ENCODE measurements around the gene OLAH.

OLAH gene

GRCh38 chr10:15068802-15069201 lies 25.1 kb downstream of the OLAH start:
- no peak for DNase-seq (ENCODE audit: low read depth in 1 of 2, low spot score in 1 of 2)

GRCh38 chr10:15069230-15069629 lies 25.5 kb downstream of the OLAH start:
- no peak for DNase-seq (ENCODE audit: low read depth in 1 of 2, low spot score in 1 of 2)

GRCh38 chr10:15072358-15072757 lies 28.6 kb downstream of the OLAH start:
- DNase-seq (ENCODE audit: low read depth in 1 of 2, low spot score in 1 of 2) = no peak

DNA sequence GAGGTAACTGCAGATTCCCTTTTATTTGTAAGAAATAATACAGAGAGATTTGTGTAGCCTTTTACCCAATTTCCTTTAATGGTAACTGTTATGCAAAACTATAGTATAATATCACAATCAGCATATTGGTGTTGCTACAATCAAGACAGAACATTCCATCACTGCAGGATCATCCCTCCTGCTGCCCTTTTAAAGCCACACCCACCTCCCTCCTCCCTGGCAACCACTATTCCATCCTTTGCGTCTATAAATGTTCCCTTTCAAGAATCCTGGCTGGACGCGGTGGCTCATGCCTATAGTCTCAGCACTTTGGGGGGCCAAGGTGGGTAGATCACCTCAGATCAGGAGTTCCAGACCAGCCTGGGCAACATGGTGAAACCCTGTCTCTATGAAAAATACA lies 31.7 kb downstream of the OLAH start:
- DNase-seq (ENCODE audit: low read depth in 1 of 2, low spot score in 1 of 2) = no peak

DNA sequence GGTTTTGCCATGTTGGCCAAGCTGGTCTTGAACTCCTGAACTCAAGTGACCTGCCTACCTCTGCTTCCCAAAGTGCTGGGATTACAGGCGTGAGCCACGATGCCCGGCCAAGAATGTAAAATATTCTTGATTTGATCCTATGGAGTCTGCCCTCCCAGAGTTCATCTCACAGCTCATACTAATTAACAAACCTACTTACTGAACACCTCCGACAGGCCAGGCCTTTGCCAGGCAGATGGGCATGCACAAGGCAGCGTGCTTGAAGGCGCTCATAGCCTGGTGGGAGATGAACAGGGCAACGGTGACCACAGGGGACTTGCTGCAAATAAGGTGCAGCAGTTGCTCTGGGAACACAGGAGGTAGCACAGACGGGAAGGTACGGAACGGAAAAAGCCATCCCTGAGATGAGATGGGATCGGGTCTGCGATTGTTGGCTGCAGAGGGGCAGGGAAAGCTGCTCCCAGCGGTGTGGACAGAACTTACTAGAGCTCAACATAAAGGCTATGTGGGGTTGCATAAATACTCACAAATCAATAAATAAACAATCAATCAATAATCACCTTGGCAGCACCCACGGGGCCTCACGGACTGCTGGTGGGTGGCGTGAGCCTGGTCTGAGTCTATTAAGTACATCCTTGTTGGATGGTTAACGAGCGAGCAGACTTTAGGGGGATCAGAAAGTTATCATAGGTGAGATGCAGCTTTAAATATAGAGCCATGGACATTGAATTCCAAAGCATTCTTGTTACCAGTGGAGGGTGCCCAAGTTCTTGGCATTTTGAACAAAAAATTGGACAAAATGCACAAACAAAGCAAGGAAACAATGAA lies 40.1 kb downstream of the OLAH start:
- no peak for DNase-seq (ENCODE audit: low read depth in 1 of 2, low spot score in 1 of 2)

DNA sequence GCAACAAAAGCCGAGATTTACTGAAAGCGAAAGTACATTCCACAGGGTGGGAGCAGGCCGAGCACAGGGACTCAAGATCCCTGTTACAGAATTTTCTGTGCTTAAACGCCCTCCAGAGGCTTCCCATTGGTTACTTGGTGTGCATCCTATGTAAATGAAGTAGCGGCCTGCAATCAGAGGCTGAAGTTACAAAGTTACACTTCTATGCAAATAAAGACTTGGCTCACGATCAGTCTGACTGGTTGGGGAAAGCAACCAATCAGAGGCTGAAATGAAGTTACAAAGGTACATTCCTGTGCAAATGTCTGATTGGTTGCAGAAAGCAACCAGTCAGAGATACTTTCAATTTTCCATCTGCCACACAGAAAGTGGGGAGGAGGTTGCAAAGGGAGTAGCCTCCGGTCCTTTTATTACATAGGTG lies 40.8 kb downstream of the OLAH start:
- no peak for DNase-seq (ENCODE audit: low read depth in 1 of 2, low spot score in 1 of 2)

DNA sequence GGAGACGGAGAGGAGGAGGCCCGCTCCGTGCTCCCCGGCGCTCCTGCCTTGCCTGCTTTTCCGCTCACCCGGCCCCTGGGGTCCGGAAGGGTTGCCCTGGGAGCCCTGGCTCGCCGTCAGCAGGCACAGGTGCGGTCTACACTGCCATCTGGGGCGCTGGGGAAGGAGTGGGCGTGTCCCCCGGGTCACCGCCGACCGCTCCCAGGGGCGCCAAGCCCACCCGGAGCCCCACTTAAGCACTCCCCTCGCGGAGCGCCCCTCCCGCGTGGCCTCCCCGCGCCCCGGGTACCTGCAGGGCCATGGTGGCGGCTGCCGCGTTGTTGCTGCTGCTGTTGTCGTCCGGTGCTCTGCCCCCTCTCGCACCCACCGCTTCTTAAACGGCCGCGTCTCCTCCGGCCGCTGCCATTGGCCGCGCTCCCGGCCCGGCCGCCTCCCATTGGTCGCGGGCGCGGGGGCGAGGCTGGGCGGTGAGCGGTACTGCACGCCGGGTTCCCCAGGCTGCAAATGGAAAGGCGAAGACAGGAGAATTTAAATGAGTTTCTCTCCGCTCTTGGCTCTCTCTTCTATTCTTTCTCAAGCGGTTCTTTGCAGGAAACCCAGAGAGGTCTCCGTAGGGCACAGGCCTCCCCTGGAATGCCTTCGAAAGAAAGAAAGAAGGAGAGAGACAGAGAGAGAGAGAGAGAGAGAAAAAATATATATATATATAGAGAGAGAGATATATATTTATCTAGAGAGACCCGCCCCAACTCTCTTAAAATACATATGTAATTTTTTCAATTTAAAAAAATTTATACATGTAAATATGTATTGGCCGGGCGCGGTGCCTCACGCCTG lies 44.9 kb downstream of the OLAH start, which contains the start of gene ACBD7:
ACBD7 (minus strand) TSS at position 349 of the 834 bp plus-strand sequence; CDS start at position 301, 48 bp downstream.
- DNase-seq (ENCODE audit: low read depth in 1 of 2, low spot score in 1 of 2) = peak; percentile 48 to 52

GRCh38 chr10:15091418-15091817 lies 47.7 kb downstream of the OLAH start:
- no peak for DNase-seq (ENCODE audit: low read depth in 1 of 2, low spot score in 1 of 2)

GRCh38 chr10:15092855-15093408 lies 49.2 kb downstream of the OLAH start:
- DNase-seq (ENCODE audit: low read depth in 1 of 2, low spot score in 1 of 2) = no peak

DNA sequence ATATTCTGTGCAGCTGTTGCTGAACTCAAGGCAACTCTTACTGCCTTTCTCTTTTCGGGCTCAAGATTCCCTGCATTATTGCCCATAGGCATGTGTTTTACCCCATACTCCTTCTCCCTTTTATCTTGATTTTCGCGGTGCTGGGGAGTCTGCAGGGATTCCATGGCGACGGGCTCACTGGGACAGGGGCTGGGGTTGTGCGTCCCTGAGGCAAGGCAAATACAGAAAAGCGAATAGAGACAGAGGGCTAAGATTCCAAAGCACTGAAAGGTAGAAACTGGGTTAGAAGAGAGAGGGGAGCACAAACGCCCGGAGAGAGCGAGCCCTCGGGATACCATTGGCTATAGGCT lies 52.9 kb downstream of the OLAH start:
- no peak for DNase-seq (ENCODE audit: low read depth in 1 of 2, low spot score in 1 of 2)

- peak; percentile 95 to 96 for DNase-seq (ENCODE audit: low read depth in 1 of 2, low spot score in 1 of 2)
Measured at GRCh38 chr10:15097011-15097812, 53.5 kb downstream of the OLAH start, which contains the start of gene RPP38. Gene RPP38 (plus strand): TSS chr10:15097355. CDS start chr10:15103315, 5,960 bp downstream.

GRCh38 chr10:15099886-15100285 lies 56.1 kb downstream of the OLAH start:
- DNase-seq (ENCODE audit: low read depth in 1 of 2, low spot score in 1 of 2) = no peak

DNA sequence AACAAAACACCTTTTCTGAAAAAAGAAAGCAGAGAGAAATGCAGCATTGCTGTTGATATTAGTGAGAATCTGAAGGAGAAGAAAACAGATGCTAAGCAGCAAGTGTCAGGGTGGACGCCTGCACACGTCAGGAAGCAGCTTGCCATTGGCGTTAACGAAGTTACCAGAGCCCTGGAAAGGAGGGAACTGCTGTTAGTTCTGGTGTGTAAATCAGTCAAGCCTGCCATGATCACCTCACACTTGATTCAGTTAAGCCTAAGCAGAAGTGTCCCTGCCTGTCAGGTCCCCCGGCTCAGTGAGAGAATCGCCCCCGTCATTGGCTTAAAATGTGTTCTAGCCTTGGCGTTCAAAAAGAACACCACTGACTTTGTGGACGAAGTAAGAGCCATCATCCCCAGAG lies 59.8 kb downstream of the OLAH start:
- DNase-seq (ENCODE audit: low read depth in 1 of 2, low spot score in 1 of 2) = no peak

DNA sequence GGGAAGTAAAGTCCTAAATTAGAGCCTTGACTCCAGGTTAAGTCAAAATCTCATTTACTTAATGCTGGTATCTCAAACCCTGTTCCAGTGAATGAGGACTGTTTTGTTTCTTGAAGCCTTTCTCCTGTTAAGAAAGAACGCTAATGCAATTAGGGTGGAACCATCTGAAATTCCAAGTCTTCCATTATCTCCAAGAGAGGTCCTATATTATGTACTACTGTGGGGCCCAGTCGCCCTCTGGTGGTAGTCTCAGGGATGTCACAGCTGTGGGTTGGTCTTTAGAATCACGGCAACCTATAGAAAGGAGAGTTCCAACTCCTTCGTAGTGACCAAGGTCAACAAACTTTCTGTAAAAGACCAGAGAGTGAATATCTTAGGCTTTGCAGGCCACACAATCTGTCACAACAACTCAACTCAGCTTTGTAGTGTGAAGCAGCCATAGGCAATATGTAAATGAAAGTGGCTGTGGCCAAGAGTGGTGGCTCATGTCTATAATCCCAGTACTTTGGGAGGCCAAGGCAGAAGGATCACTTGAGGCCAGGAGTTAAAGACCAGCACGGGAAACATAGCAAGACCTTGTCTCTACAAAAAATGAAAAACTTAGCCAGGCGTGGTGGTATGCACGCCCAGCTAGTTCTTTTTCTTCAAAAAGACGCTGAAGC lies 62.7 kb downstream of the OLAH start:
- DNase-seq (ENCODE audit: low read depth in 1 of 2, low spot score in 1 of 2) = peak; percentile 30 to 63

GRCh38 chr10:15112657-15113056 lies 68.9 kb downstream of the OLAH start:
- no peak for DNase-seq (ENCODE audit: low read depth in 1 of 2, low spot score in 1 of 2)

DNA sequence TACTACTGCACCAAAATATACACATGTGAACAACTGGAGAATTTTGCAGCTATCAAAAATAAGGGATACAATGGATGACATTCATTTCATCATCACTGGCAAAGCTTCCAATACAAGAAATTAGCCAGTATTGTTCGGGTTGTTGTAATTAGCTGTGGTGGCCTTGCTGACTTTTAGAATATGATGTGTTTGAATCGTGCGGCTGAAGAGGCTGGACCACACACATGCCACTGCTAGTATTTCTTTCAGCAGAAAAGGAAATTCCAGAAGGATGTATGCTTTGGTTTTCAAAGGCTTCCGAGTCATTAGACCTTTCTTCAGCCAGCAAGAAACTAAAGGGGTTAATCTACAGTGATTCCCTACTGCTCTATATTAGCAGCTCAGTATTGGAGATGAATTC lies 70.0 kb downstream of the OLAH start:
- DNase-seq (ENCODE audit: low read depth in 1 of 2, low spot score in 1 of 2) = no peak

GRCh38 chr10:15116225-15116624 lies 72.5 kb downstream of the OLAH start:
- no peak for DNase-seq (ENCODE audit: low read depth in 1 of 2, low spot score in 1 of 2)

DNA sequence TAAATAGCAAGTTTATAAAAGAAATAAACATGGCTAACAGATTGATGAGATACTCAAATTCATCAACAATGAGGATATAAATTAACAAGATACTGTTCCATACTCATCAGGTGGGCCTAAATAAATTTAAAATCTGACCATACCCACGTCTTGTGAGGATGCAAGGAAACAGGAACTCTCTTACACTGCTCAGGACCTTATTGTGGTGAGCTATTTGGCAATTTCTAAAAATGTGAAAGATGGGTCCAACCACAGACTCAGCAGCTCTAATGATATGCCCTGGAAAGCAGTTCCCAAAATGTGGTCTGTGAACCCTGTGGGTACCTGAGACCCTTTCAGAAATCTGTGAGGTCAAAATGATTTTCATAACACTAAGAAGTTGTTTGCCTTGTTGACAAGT lies 74.9 kb downstream of the OLAH start:
- DNase-seq (ENCODE audit: low read depth in 1 of 2, low spot score in 1 of 2) = no peak

GRCh38 chr10:15120523-15120922 lies 76.8 kb downstream of the OLAH start:
- no peak for DNase-seq (ENCODE audit: low read depth in 1 of 2, low spot score in 1 of 2)

- no peak for DNase-seq (ENCODE audit: low read depth in 1 of 2, low spot score in 1 of 2)
Measured at GRCh38 chr10:15121707-15122106, 78.0 kb downstream of the OLAH start.
